Tibial artery (tissue), 4 donors: Measurements from ENCODE around the gene NCR2.

Experiments used
- DNase-seq, 2 donors: peaks; one replicate each; pipeline ENCODE4 v3.0.0-alpha.2; 2019
- H3K27ac ChIP-seq, 2 donors: fragments of 200-600 bp; sonication (generic) in 1 of 2; 1 replicate in 1 of 2; 2 replicates in 1 of 2; pipeline ENCODE4 v1.5.1; 2018 to 2019; ENCODE audit warnings: mild to moderate bottlenecking in 1 of 2
- H3K27me3 ChIP-seq, 2 donors: fragments of 200-600 bp; sonication (generic) in 1 of 2; one replicate each; pipeline versions ENCODE4 v1.5.1 to v1.6.0; 2016 to 2019
- H3K36me3 ChIP-seq, 3 donors: fragments of 200-600 bp; sonication (generic) in 2 of 3; one replicate each; pipeline ENCODE4 v1.5.1; 2016 to 2019; ENCODE audit warnings: mild to moderate bottlenecking in 2 of 3
- H3K4me1 ChIP-seq, 4 donors: fragments of 200-600 bp; sonication (generic) in 2 of 4; 1 replicate in 3 of 4; 2 replicates in 1 of 4; pipeline ENCODE4 v1.5.1; 2016 to 2019
- H3K4me3 ChIP-seq, 2 donors: fragments of 200-600 bp; sonication (generic) in 1 of 2; 1 replicate in 1 of 2; 2 replicates in 1 of 2; pipeline ENCODE4 v1.5.1; 2018 to 2019; ENCODE audit warnings: mild to moderate bottlenecking in 2 of 2
- H3K9me3 ChIP-seq, 3 donors: fragments of 200-600 bp; sonication (generic) in 1 of 3; one replicate each; pipeline ENCODE4 v1.5.1; 2016 to 2019
- CTCF ChIP-seq, 2 experiments: fragments of 200-600 bp in 1 of 2; fragments of 450-650 bp in 1 of 2; IDR thresholded peaks; one replicate each; pipeline ENCODE4 v1.5.1; 2017 to 2019; ENCODE audit warnings: antibody characterized with exemption in 2 of 2, mild to moderate bottlenecking in 1 of 2, moderate library complexity in 1 of 2
- intact Hi-C: fragments of 100-400 bp; cut with DNase I; formaldehyde crosslinking; loops from one replicate; pipeline ENCODE4 v1.15.0; 2023; ENCODE audit warnings: low total_unique reads

Gene NCR2

DNA sequence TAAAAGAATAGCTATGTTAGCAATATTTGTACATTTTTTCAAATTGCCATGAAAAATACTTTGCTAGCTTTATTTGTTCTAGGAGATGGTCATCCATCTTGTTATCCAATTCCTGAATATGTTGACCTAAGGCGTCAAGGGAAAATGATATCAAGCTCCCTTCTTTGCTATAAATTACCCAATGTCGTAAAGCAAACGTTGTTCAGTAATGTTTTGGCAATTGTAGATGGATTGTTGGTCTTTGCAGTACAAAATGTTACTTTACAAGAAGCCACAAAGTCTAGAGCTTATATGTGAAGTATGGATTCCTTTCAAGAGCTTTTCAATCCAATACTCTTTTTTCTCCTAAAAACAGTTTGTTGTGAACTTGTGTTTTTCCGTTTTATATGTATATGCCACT lies 3.3 kb downstream of the NCR2 start:
- Histone ChIP-seq H3K27me3 (peaks cover 0 to 47% of the 10 kb centered on the region in 2 donors), H3K4me1 (no peaks in the 10 kb centered on the region), H3K4me3 (no peak overlapping the region), H3K9me3 (no peaks in the 10 kb centered on the region), H3K27ac (no peak overlapping the region), H3K36me3 (no peaks in the 10 kb centered on the region)
- intact Hi-C loops: no loop called here
- no peak for TF ChIP-seq CTCF (IDR thresholded peaks at IDR 0.05)
- DNase-seq: no peak

- intact Hi-C loops: no loop called here
- H3K4me1 ChIP-seq: no peaks in the 10 kb centered on the region
- TF ChIP-seq CTCF (IDR thresholded peaks at IDR 0.05): no peak
Observed at GRCh38 chr6:41341580-41341979, 6.2 kb downstream of the NCR2 start.

DNA sequence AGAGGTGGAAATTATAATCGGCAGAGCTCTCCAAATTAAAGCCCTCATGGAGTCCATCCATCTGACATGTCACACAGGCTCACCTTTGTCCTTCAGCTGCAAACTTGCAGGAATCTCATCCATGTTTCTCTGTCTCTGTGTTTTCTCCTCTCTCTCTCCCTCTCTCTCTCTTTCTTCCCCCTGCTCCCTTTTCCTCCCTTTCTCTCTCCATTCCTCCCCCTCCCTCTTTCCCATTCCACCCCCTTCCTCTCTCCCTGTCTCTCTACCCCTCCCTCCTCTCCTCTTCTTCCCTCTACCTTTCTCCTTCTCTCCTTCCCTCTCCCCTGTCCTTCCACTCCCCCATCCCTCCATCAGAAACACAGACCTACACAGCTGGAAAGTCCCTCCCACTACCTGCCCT lies 6.8 kb downstream of the NCR2 start:
- H3K4me1 ChIP-seq: no peaks in the 10 kb centered on the region
- H3K4me3 ChIP-seq: no peak overlapping the region
- no peak overlapping the region for H3K27ac ChIP-seq
- no peak for DNase-seq
- peaks cover 0 to 47% of the 10 kb centered on the region in 2 donors for H3K27me3 ChIP-seq
- H3K9me3 ChIP-seq: no peaks in the 10 kb centered on the region
- H3K36me3 ChIP-seq: no peaks in the 10 kb centered on the region
- TF ChIP-seq CTCF (IDR thresholded peaks at IDR 0.05): no peak
- intact Hi-C loops: no loop called here

More at GRCh38 chr6:41341580-41341979, 6.2 kb downstream of the NCR2 start:
- H3K36me3 ChIP-seq: no peaks in the 10 kb centered on the region
- H3K27me3 ChIP-seq: peaks cover 0 to 43% of the 10 kb centered on the region in 2 donors
- no peak overlapping the region for H3K4me3 ChIP-seq
- DNase-seq: no peak
- H3K27ac ChIP-seq: no peak overlapping the region
- H3K9me3 ChIP-seq: no peaks in the 10 kb centered on the region

DNA sequence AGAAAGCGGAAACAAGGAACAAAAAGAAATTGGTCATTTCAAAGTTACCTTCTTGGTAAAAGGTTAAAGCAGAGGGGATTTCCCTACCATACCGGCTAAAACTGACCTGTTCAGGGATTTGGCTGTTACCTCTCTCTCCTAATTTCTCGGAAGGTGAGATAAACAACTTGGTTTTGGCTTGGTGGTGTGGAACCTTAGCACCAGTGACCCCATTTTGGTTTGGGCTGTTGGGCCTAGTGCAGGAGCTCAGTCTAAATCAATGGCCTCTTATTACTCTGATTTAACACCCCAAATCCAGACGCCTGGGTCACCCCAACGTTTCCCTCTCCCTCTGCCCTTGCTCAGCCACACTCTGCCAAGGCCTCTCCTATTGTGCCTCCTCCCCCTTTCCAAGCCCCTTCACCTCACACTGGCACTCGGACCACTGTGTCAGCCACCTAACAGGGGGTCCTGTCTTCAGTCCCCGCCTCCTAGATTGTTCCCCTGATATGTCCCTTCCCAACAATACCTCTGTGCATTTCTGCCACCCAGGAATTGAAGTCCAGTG lies 8.3 kb downstream of the NCR2 start:
- Histone ChIP-seq H3K27ac (no peak overlapping the region), H3K4me3 (no peak overlapping the region), H3K9me3 (peaks cover 0 to 6% (median 0%) of the 10 kb centered on the region in 3 donors), H3K27me3 (peaks cover 0 to 55% of the 10 kb centered on the region in 2 donors), H3K36me3 (no peaks in the 10 kb centered on the region), H3K4me1 (no peaks in the 10 kb centered on the region)
- no peak for TF ChIP-seq CTCF (IDR thresholded peaks at IDR 0.05)
- DNase-seq: no peak
- intact Hi-C loops: no loop called here

DNA sequence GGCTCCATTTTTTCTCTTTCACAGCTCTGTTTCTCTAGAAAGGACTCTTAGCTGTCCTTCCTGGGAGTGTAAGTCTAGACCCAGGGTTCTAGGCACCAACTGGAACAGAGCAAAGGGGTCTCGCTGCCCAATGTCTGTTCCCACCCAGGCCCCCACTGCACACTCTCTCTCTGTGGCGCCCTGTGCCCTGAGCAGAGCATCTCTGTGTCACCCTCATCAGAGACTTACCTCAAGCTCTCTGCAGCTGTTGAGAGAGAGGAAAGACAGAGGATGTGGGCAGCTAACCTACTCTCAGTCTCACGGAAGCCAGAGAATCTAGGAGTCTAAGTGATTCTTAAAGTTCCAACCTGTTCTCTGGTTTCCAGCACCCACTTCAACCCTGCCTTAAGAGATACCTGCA lies 9.5 kb downstream of the NCR2 start:
- Histone ChIP-seq H3K4me1 (no peaks in the 10 kb centered on the region), H3K36me3 (no peaks in the 10 kb centered on the region), H3K27ac (no peak overlapping the region), H3K9me3 (peaks cover 0 to 6% (median 0%) of the 10 kb centered on the region in 3 donors), H3K27me3 (peaks cover 0 to 56% of the 10 kb centered on the region in 2 donors), H3K4me3 (no peak overlapping the region)
- DNase-seq: no peak
- intact Hi-C loops: no loop called here
- TF ChIP-seq CTCF (IDR thresholded peaks at IDR 0.05): no peak

- Histone ChIP-seq H3K4me1 (no peaks in the 10 kb centered on the region), H3K36me3 (no peaks in the 10 kb centered on the region), H3K27ac (no peak overlapping the region), H3K9me3 (peaks cover 0 to 6% (median 0%) of the 10 kb centered on the region in 3 donors), H3K27me3 (peaks cover 0 to 62% of the 10 kb centered on the region in 2 donors), H3K4me3 (no peak overlapping the region)
- no peak for DNase-seq
- intact Hi-C loops: no loop called here
- no peak for TF ChIP-seq CTCF (IDR thresholded peaks at IDR 0.05)
Observed at GRCh38 chr6:41345901-41346300, 10.5 kb downstream of the NCR2 start.
